NOMO-1 (cell line): Measurements from ENCODE around the gene TESK2.

Experiments
- DNase-seq, 2 experiments: peaks; one replicate each; lab custom pipeline; 2025; ENCODE audit not compliant: unreplicated experiment in 2 of 2; lab: John Stamatoyannopoulos, UW

Gene TESK2

GRCh38 chr1:45340816-45341466 is 150.0 kb downstream of the TESK2 start:
- DNase-seq, result no peak

- peak; percentile 95 for DNase-seq
Observed at GRCh38 chr1:45339789-45340558, 151.0 kb downstream of the TESK2 start, which contains the start of the genes MUTYH and TOE1. Gene MUTYH, minus strand, starts transcription at chr1:45340440. Its CDS starts 5,935 bp downstream, at chr1:45334505. Gene TOE1, plus strand, starts transcription at chr1:45340170. Its CDS starts 83 bp downstream, at chr1:45340253.

GRCh38 chr1:45337630-45338325 is 153.2 kb downstream of the TESK2 start:
- no peak for DNase-seq

GRCh38 chr1:45335855-45336324 is 155.1 kb downstream of the TESK2 start:
- no peak for DNase-seq

- no peak for DNase-seq
Observed at GRCh38 chr1:45334308-45335245, 156.4 kb downstream of the TESK2 start.

- DNase-seq, result no peak
Observed at GRCh38 chr1:45332346-45332720, 158.6 kb downstream of the TESK2 start.

- DNase-seq, result no peak
Observed at GRCh38 chr1:45331436-45332345, 159.3 kb downstream of the TESK2 start.

- DNase-seq, result no peak
Observed at GRCh38 chr1:45329445-45329844, 161.5 kb downstream of the TESK2 start.

- no peak for DNase-seq
Observed at GRCh38 chr1:45328680-45329079, 162.3 kb downstream of the TESK2 start.

- DNase-seq, result peak in 1 of 2 experiments; percentile 10
Observed at GRCh38 chr1:45327644-45328515, 163.1 kb downstream of the TESK2 start.

- peak; percentile 35 to 48 for DNase-seq
Observed at GRCh38 chr1:45326627-45327623, 164.0 kb downstream of the TESK2 start, which contains the start of gene HPDL. Gene HPDL, plus strand, starts transcription at chr1:45326895. Its CDS starts 254 bp downstream, at chr1:45327149.

- DNase-seq, result no peak
Observed at GRCh38 chr1:45325851-45326506, 165.0 kb downstream of the TESK2 start.

GRCh38 chr1:45322486-45323040 is 168.4 kb downstream of the TESK2 start:
- DNase-seq, result no peak

- DNase-seq, result no peak
Observed at GRCh38 chr1:45321444-45321843, 169.5 kb downstream of the TESK2 start.

GRCh38 chr1:45319761-45320160 is 171.2 kb downstream of the TESK2 start:
- no peak for DNase-seq

- DNase-seq, result no peak
Observed at GRCh38 chr1:45317166-45317565, 173.8 kb downstream of the TESK2 start.
